Mesendoderm (in vitro differentiated cells): ENCODE measurements around the gene ARMH4.
A peak's percentile ranks its signal among the peaks of the same experiment; 100 is the strongest.

Experiments used
- DNase-seq: peaks from one replicate; pipeline ENCODE4 v3.0.0; 2013
- H2AK5ac ChIP-seq: 2 replicates; pipeline ENCODE4 v1.6.1; 2013; ENCODE audit warnings: low read length, inconsistent platforms
- H2BK120ac ChIP-seq: 2 replicates; pipeline ENCODE4 v1.6.1; 2013; ENCODE audit warnings: low read depth, mild to moderate bottlenecking, low read length, moderate library complexity, mixed read lengths
- H2BK15ac ChIP-seq: replicated peaks from 2 replicates; pipeline ENCODE4 v1.6.1; 2013; ENCODE audit warnings: low read depth, mild to moderate bottlenecking, moderate library complexity
- H2BK5ac ChIP-seq: 2 replicates; pipeline ENCODE4 v1.6.1; 2013; ENCODE audit warnings: low read length, inconsistent platforms
- H3K18ac ChIP-seq: 2 replicates; pipeline ENCODE4 v1.6.1; 2013; ENCODE audit warnings: mild to moderate bottlenecking, low read length, mixed read lengths
- H3K23ac ChIP-seq: one replicate; pipeline ENCODE4 v1.6.1; 2013; ENCODE audit warnings: low read length
- H3K27ac ChIP-seq: 2 replicates; pipeline ENCODE4 v1.5.1; 2013; ENCODE audit warnings: low read depth, mild to moderate bottlenecking, inconsistent platforms, low read length, moderate library complexity
- H3K27me3 ChIP-seq: 2 replicates; pipeline ENCODE4 v1.6.1; 2013; ENCODE audit warnings: low read length, control low read depth, mild to moderate bottlenecking, inconsistent platforms; ENCODE audit not compliant: insufficient read depth, poor library complexity
- H3K36me3 ChIP-seq: 2 replicates; pipeline ENCODE4 v1.6.1; 2013; ENCODE audit warnings: low read length, inconsistent platforms; ENCODE audit not compliant: control insufficient read depth, insufficient read depth
- H3K4ac ChIP-seq: one replicate; pipeline ENCODE4 v1.6.1; 2013; ENCODE audit warnings: low read depth, mild to moderate bottlenecking, low read length, moderate library complexity
- H3K4me1 ChIP-seq: 2 replicates; pipeline ENCODE4 v1.6.1; 2013; ENCODE audit warnings: low read depth, low read length, inconsistent platforms; ENCODE audit not compliant: control insufficient read depth
- H3K4me2 ChIP-seq: 2 replicates; pipeline ENCODE4 v1.6.1; 2013; ENCODE audit warnings: low read length
- H3K4me3 ChIP-seq: 2 replicates; pipeline ENCODE4 v1.5.1; 2013; ENCODE audit warnings: mild to moderate bottlenecking, low read length
- H3K56ac ChIP-seq: one replicate; pipeline ENCODE4 v1.6.1; 2013; ENCODE audit warnings: low read length
- H3K79me1 ChIP-seq: 2 replicates; pipeline ENCODE4 v1.6.1; 2013; ENCODE audit warnings: low read length, inconsistent platforms
- H3K79me2 ChIP-seq: 2 replicates; pipeline ENCODE4 v1.6.1; 2013; ENCODE audit warnings: mild to moderate bottlenecking, low read length; ENCODE audit not compliant: control insufficient read depth, insufficient read depth
- H3K9ac ChIP-seq: 2 replicates; pipeline ENCODE4 v1.6.1; 2013; ENCODE audit warnings: low read length, inconsistent platforms
- H4K5ac ChIP-seq: one replicate; pipeline ENCODE4 v1.6.1; 2013; ENCODE audit warnings: low read length
- H4K8ac ChIP-seq: one replicate; pipeline ENCODE4 v1.6.1; 2013; ENCODE audit warnings: low read depth, mild to moderate bottlenecking, control low read depth, low read length, moderate library complexity
- WGBS: extraction: QIAGEN DNeasy Blood & Tissue Kit; methylation state at CpG from one replicate; pipeline ENCODE4 v1.1.7; 2013; ENCODE audit warnings: low lambda C conversion rate, missing lambda C conversion rate; ENCODE audit not compliant: insufficient coverage; ENCODE audit errors: extremely low coverage; 5-methylcytosine and 5-hydroxymethylcytosine counted together

Gene ARMH4

GRCh38 chr14:57988445-57988844, 163.6 kb downstream of the ARMH4 start:
- no peak overlapping the region for H3K4me3 ChIP-seq
- H3K27me3 ChIP-seq, result no peaks in the 10 kb centered on the region
- H3K79me2 ChIP-seq, result no peaks in the 10 kb centered on the region
- no peak overlapping the region for H4K8ac ChIP-seq
- H2BK15ac ChIP-seq, result no peak overlapping the region
- H3K79me1 ChIP-seq, result no peaks in the 10 kb centered on the region
- H3K9ac ChIP-seq, result no peak overlapping the region
- H3K36me3 ChIP-seq, result no peaks in the 10 kb centered on the region
- no peak overlapping the region for H3K56ac ChIP-seq
- no peak for DNase-seq
- no peak overlapping the region for H3K18ac ChIP-seq
- H2AK5ac ChIP-seq, result no peak overlapping the region
- H3K27ac ChIP-seq, result no peak overlapping the region
- H3K23ac ChIP-seq, result no peak overlapping the region
- no peak overlapping the region for H3K4me2 ChIP-seq
- no peak overlapping the region for H2BK120ac ChIP-seq
- no peak overlapping the region for H4K5ac ChIP-seq
- no peak overlapping the region for H3K4ac ChIP-seq
- no peaks in the 10 kb centered on the region for H3K4me1 ChIP-seq
- WGBS, result no CpG with 5 or more reads among the region's 5 CpGs
- no peak overlapping the region for H2BK5ac ChIP-seq

- H2AK5ac ChIP-seq, result no peak overlapping the region
- H3K23ac ChIP-seq, result no peak overlapping the region
- DNase-seq, result peak; percentile 63
- H3K4me3 ChIP-seq, result no peak overlapping the region
- H3K9ac ChIP-seq, result no peak overlapping the region
- no peak overlapping the region for H2BK120ac ChIP-seq
- WGBS, result no CpG with 5 or more reads among the region's 6 CpGs
- no peak overlapping the region for H3K4ac ChIP-seq
- no peaks in the 10 kb centered on the region for H3K36me3 ChIP-seq
- H4K5ac ChIP-seq, result no peak overlapping the region
- H3K4me1 ChIP-seq, result no peaks in the 10 kb centered on the region
- no peak overlapping the region for H2BK5ac ChIP-seq
- H3K56ac ChIP-seq, result no peak overlapping the region
- no peaks in the 10 kb centered on the region for H3K79me2 ChIP-seq
- H3K27me3 ChIP-seq, result no peaks in the 10 kb centered on the region
- H2BK15ac ChIP-seq, result no peak overlapping the region
- no peak overlapping the region for H3K27ac ChIP-seq
- H4K8ac ChIP-seq, result no peak overlapping the region
- no peak overlapping the region for H3K18ac ChIP-seq
- H3K4me2 ChIP-seq, result no peak overlapping the region
- H3K79me1 ChIP-seq, result no peaks in the 10 kb centered on the region
Observed at GRCh38 chr14:57987596-57988300, 164.3 kb downstream of the ARMH4 start.

- Histone ChIP-seq H4K5ac (no peak overlapping the region), H3K4ac (no peak overlapping the region), H3K27me3 (no peaks in the 10 kb centered on the region), H3K79me1 (no peaks in the 10 kb centered on the region), H3K56ac (no peak overlapping the region), H3K4me1 (no peaks in the 10 kb centered on the region), H3K36me3 (no peaks in the 10 kb centered on the region), H3K27ac (no peak overlapping the region), H2BK5ac (no peak overlapping the region), H4K8ac (no peak overlapping the region), H2AK5ac (no peak overlapping the region), H2BK15ac (no peak overlapping the region), H3K18ac (no peak overlapping the region), H3K9ac (no peak overlapping the region), H3K23ac (no peak overlapping the region), H3K4me2 (no peak overlapping the region), H3K4me3 (no peak overlapping the region), H2BK120ac (no peak overlapping the region), H3K79me2 (no peaks in the 10 kb centered on the region)
- no CpG with 5 or more reads among the region's 1 CpG for WGBS
- no peak for DNase-seq
Observed at GRCh38 chr14:57987051-57987450, 165.0 kb downstream of the ARMH4 start.

- Histone ChIP-seq H4K5ac (no peak overlapping the region), H4K8ac (no peak overlapping the region)
Observed at GRCh38 chr14:57982804-57983634, 169.0 kb downstream of the ARMH4 start.

GRCh38 chr14:57981817-57982560, 170.0 kb downstream of the ARMH4 start:
- H3K4me3 ChIP-seq, result no peak overlapping the region
- no peaks in the 10 kb centered on the region for H3K4me1 ChIP-seq
- no peak overlapping the region for H3K27ac ChIP-seq
- H2BK15ac ChIP-seq, result no peak overlapping the region
- H3K56ac ChIP-seq, result no peak overlapping the region
- H2BK120ac ChIP-seq, result no peak overlapping the region
- H3K4me2 ChIP-seq, result no peak overlapping the region
- H3K27me3 ChIP-seq, result no peaks in the 10 kb centered on the region
- H4K5ac ChIP-seq, result no peak overlapping the region
- H3K23ac ChIP-seq, result no peak overlapping the region
- no CpG with 5 or more reads among the region's 12 CpGs for WGBS
- H3K9ac ChIP-seq, result no peak overlapping the region
- no peak overlapping the region for H2BK5ac ChIP-seq
- no peak for DNase-seq
- H3K18ac ChIP-seq, result no peak overlapping the region
- H3K79me1 ChIP-seq, result no peaks in the 10 kb centered on the region
- no peaks in the 10 kb centered on the region for H3K79me2 ChIP-seq
- no peak overlapping the region for H4K8ac ChIP-seq
- H2AK5ac ChIP-seq, result no peak overlapping the region
- H3K4ac ChIP-seq, result no peak overlapping the region
- H3K36me3 ChIP-seq, result no peaks in the 10 kb centered on the region

More at GRCh38 chr14:57982804-57983634, 169.0 kb downstream of the ARMH4 start:
- no peak overlapping the region for H3K4me2 ChIP-seq
- no peak overlapping the region for H2BK15ac ChIP-seq
- H3K23ac ChIP-seq, result no peak overlapping the region
- no peaks in the 10 kb centered on the region for H3K4me1 ChIP-seq
- H3K27ac ChIP-seq, result no peak overlapping the region
- no peak overlapping the region for H3K18ac ChIP-seq
- H3K79me2 ChIP-seq, result no peaks in the 10 kb centered on the region
- H2BK5ac ChIP-seq, result no peak overlapping the region
- H2AK5ac ChIP-seq, result no peak overlapping the region
- no peaks in the 10 kb centered on the region for H3K36me3 ChIP-seq
- peak; percentile 21 for DNase-seq
- no CpG with 5 or more reads among the region's 8 CpGs for WGBS
- no peak overlapping the region for H3K4ac ChIP-seq
- no peak overlapping the region for H3K56ac ChIP-seq
- no peaks in the 10 kb centered on the region for H3K27me3 ChIP-seq
- H2BK120ac ChIP-seq, result no peak overlapping the region
- no peaks in the 10 kb centered on the region for H3K79me1 ChIP-seq
- no peak overlapping the region for H3K4me3 ChIP-seq
- no peak overlapping the region for H3K9ac ChIP-seq
